Endometrium (tissue), 2 donors: ENCODE results near the gene GSKIP.

Experiments
- FAIRE-seq: peaks from 2 replicates; lab custom pipeline; 2012; peaks lifted over from hg19 to GRCh38; lab: Jason Lieb, UNC
- donor health status: control.
- donor health status: control.

The GSKIP gene

GRCh38 chr14:96380735-96381134 lies 17.4 kb downstream of the GSKIP start:
- FAIRE-seq, result no peak

GRCh38 chr14:96383445-96383844 lies 20.1 kb downstream of the GSKIP start:
- no peak for FAIRE-seq

GRCh38 chr14:96384053-96384452 lies 20.7 kb downstream of the GSKIP start:
- no peak for FAIRE-seq

DNA sequence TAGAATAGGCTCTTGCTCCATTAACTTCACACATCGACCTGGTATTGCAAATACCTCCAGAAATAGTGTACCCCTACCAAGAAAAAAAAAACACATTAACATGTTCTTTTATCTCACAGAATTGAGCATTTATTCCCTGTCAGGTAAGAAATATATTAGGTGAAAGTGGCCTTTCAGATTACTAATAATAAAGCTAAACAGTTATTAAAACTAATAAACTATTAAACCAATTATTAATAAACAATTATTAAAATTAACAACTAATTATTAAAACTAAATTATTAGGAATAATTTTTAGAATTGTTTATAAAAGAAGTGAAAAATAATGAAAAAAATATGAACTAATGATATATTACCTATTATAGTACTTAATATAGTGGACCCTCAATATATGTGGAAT lies 21.4 kb downstream of the GSKIP start:
- FAIRE-seq, result peak; percentile 90

- no peak for FAIRE-seq
Observed at GRCh38 chr14:96385385-96385784, 22.1 kb downstream of the GSKIP start.

DNA sequence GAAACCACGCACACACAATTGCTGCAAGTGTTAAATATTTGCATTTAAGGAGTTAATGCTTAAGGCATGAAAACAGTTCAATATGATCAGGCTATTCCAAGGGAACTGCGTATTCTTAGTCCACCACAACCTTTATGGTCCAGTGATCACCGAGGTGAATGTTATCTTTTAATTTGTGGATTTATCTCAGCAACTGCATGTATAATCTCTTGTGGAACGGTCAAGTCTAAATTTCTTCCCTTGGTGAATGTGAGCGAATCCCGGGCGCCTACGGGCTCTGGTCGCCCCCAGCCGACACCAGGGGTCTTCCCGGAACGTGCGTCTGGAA lies 27.6 kb downstream of the GSKIP start:
- FAIRE-seq, result no peak

DNA sequence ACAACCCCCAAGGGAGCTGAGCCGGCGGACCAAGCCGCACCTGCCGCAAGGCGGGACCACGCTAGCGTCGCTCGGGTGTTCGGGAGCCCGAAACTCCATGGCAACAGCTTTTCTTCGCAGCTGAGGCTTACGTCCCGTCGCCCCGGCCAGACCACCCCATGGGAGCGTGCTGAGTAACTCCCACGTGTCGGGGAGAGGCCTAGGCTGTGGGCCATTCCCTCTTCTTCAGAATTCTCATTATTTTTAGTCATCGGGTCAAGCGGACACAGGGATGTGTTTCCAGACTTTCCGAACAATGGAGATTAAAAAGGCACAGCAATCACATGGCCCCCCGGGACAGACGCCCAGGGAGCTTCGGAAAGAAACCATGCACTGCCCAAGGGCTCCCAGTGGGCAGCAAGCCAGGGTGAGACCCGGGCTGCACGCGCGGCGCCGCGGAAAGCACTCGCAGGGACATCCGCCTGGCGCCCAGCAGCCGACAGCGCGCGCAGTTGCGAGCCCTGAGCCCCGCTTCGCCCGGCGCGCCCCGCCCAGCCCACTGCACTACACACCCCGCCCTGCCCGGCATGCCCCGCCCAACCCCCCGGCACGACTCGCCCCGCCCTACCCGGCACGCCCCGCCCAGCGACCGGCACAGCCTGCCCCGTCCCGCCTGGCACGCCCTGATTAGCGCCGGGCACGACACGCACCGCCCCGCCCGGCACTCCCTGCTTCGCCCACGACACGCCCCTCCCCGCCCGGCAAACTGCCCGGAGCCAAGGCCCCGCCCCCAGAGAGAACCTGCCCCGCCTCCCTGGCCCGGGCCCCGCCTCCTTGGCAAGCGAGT lies 28.2 kb downstream of the GSKIP start:
- no peak for FAIRE-seq

GRCh38 chr14:96393071-96393691 lies 29.9 kb downstream of the GSKIP start:
- no peak for FAIRE-seq

DNA sequence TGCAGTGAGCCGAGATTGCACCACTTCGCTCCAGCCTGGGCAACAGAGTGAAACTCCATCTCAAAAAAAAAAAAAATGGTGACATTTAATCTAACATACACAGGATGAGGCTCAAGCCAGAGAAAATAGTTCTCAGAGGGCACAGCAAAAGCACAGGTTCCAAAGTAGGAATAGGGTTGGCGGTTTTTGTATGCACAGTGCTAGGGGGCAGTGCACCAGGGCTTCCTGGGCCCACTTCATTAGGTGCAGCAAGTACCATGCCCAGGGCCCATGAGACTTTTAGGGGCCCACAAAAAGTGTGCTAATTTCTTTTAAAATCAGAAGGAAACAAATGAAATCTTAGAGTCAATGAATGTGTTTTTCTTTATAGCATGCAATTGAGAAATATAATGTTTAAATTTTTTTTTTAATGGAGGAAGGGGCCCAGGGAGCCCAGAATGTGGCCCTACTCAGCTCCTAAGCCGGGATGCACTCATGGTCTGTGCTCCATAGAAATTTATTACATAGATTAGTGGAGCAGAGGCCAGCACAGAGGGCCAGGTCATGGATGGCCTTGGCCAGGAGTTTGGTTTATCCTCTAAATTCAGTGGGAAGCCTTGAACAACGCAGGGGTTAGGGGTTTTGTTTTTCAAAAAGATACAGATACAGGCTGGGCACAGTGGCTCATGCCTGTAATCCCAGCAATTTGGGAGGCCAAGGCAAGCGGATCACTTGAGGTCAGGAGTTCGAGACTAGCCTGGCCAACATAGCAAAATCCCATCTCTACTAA lies 30.9 kb downstream of the GSKIP start:
- FAIRE-seq, result no peak

DNA sequence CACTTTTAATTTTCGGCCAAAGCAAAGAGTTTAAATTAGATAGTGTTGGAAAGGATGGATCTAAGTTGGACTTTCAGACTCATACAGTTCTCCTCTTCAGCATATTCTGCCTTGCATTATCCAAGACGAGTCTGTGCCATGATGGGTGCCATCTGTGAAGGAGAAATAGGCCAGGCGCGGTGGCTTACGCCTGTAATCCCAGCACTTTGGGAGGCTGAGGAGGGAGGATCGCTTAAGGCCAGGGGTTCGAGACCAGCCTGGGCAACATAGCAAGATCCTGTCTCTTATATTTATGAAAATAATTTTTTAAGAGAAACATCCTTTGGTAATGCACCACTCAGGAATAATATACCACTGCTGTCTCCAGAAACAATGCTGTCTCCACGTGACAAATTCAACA lies 35.1 kb downstream of the GSKIP start:
- no peak for FAIRE-seq

GRCh38 chr14:96398921-96399320 lies 35.6 kb downstream of the GSKIP start:
- FAIRE-seq, result no peak

- no peak for FAIRE-seq
Observed at GRCh38 chr14:96399405-96399804, 36.1 kb downstream of the GSKIP start.

- FAIRE-seq, result no peak
Observed at GRCh38 chr14:96400495-96400894, 37.2 kb downstream of the GSKIP start.

DNA sequence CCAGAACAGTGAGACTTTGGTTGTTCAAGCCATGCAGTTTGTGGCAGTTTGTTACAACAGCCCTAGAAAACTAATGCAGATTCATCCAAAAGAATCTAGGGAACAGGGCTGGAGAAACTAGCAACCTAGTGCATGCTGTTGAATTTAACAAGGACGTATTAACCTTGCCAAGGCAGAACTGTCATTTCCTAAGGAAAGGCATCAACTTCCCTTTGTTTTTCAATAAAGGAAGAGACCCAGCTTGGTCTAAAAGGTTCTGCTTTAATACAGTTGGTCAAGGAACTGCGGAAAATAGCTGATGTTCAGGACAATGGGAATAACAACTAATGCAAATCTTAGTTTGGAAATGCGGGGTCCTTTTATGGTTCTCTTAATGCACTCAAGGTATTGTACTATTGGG lies 40.1 kb downstream of the GSKIP start:
- FAIRE-seq, result no peak

GRCh38 chr14:96405677-96406076 lies 42.4 kb downstream of the GSKIP start:
- FAIRE-seq, result no peak

DNA sequence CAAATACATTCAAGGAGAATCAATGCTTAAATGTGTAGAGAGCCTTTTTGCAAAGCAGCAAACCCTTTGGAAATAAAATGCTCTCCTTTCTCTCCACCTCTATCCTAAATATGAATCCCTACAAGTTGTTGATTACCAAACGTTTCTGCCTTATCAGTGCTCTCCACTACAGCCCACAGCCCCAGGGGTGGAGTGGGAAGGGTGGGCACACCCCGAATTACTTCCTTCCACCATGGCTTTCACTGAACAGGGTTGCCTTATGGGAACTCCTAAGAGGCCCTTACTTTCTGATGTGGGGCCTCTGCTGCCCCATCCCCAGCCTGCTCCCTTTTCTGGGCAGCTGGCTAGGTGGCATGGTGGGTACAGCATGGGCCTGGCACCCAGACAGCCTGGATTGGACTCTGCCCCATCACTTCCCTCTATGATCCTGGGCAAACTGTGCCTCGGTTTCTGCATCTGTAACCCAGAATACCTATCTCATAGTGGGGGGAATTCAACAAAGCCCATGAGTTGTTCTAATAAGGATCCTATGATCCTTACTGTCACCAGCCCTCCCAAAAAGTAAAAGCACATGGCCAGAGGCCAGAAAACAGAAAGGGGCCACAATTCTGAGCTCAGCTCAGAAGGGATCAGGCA lies 44.7 kb downstream of the GSKIP start:
- no peak for FAIRE-seq

- no peak for FAIRE-seq
Observed at GRCh38 chr14:96408608-96409007, 45.3 kb downstream of the GSKIP start.

DNA sequence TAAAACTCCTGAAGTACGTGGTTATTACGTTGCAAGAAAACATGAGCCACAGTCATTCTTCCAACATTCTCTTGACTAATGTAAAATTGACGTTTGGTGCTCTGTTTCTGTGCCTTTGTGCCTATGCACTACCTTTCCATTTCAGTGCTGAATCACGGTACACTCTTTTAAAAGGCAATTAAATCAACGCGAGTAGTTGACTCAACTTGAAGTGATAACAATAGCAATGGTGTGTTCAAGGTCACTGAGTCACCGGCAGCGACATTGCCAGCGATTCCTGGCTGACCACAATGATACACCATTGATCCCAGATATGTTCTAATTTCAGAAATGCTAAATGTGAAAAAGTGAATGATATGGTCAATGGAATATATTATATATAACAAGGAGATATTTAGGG lies 46.4 kb downstream of the GSKIP start:
- FAIRE-seq, result no peak

GRCh38 chr14:96410119-96410518 lies 46.8 kb downstream of the GSKIP start:
- no peak for FAIRE-seq

- FAIRE-seq, result no peak
Observed at GRCh38 chr14:96413526-96413925, 50.2 kb downstream of the GSKIP start.

GRCh38 chr14:96415559-96415958 lies 52.2 kb downstream of the GSKIP start:
- peak; percentile 82 for FAIRE-seq

DNA sequence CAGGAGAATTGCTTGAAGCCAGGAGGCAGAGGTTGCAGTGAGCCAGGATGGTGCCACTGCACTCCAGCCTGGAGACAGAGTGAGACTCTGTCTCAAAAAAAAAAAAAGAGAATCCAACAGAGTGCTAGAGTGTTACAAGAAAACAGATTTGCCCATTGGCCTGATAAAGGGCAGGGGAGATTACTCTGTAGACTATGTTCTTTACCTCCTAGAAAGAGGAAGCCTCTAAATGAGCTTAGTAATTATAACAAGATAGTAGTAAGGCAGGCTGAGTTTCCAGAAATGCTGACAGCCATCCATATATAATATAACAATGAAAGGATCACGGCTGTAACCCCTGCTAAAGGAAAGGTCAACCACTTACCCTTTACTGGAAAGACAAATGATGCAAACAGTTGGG lies 53.0 kb downstream of the GSKIP start:
- FAIRE-seq, result no peak

DNA sequence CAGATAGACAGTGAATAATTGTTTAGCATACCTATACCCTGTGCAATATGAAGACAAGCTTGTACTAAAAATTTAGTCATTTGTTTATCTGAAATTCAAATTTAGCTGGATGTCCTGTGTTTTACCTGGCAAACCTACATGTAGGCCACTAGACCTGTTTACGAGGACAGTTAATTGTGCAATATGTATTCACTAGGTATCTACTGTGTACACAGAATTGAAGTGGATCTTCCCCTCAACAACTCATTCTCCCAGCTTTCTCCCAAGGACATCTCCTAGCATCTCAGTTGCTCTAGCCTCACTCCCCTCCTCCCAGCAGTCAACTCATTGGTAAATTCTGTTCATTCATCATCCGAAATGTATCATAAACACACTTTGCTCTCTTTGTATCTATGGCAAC lies 53.9 kb downstream of the GSKIP start:
- FAIRE-seq, result no peak
